ENCODE data around the gene RAB36.
A peak's percentile ranks its signal among the peaks of the same experiment; 100 is the strongest.
"Not testable (repeated sequence)": the region's sequence is repeated elsewhere in the genome, so short reads cannot be mapped to it uniquely, and the experiment has no call there.

RAB36 gene

DNA sequence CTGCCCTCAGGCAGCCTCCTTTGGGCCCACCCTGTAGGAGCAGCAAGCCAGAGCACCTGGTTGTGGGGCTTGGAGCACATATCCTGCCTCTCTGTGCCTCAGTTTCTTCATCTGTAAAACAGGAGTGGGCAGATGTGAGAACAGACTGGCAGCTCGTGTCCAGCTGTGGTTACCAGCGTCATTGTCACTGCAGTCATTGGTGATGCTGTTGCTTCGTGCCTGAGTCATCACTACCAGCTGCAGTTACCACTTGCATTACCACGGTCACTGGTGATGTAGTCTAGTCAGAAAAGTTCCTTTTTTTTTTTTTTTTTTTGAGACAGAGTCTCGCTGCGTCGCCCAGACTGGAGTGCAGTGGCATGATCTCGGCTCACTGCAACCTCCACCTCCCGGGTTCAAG lies 23.9 kb upstream of the RAB36 start:
- DNase-seq, result no peak

DNA sequence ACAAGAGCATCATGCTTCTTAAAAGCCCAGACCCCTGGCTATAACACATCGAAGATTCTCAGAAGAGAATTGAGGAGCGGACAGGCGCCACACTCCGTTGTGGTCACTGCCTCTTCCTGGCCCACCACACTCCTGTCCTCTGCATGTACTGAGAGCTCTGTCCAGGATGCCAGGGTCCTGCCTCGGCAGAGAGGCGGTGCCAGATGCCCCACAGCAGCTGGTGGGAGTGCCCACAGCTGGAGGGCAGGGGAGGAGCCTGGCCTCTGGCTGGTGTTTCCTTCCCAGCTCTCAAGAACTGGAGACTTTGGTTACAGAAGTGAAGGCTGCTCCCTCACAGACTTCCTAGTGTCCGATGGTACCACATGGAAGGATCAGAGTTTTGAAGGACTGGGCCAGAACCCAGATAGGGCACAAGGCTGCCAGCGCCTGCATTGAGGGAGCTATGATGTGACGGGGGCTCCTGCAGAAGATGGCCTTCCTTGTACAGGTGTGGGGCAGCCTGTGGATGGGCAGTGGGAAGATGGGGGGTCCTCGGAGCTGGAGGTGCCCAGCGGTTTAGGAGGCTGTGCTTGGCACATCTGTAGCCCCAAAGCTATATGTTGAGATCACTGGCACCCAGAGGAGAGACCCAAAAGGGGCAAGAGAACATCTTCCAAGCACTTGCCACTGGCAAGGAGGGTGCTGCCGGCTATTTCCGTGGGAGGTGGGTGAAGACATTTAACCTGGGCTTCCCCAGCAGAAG lies 22.9 kb upstream of the RAB36 start:
- no peak for DNase-seq

DNA sequence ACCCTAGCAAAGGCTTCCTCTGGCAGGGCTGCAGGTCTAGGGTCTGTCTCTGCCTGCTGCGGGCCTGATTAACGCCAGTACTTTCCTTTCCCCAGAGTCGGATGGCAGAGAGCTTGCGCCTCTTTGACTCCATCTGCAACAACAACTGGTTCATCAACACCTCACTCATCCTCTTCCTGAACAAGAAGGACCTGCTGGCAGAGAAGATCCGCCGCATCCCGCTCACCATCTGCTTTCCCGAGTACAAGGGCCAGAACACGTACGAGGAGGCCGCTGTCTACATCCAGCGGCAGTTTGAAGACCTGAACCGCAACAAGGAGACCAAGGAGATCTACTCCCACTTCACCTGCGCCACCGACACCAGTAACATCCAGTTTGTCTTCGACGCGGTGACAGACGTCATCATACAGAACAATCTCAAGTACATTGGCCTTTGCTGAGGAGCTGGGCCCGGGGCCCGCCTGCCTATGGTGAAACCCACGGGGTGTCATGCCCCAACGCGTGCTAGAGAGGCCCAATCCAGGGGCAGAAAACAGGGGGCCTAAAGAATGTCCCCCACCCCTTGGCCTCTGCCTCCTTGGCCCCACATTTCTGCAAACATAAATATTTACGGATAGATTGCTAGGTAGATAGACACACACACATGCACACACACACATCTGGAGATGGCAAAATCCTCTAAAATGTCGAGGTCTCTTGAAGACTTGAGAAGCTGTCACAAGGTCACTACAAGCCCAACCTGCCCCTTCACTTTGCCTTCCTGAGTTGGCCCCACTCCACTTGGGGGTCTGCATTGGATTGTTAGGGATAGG lies 22.1 kb upstream of the RAB36 start:
- DNase-seq, result no peak

DNA sequence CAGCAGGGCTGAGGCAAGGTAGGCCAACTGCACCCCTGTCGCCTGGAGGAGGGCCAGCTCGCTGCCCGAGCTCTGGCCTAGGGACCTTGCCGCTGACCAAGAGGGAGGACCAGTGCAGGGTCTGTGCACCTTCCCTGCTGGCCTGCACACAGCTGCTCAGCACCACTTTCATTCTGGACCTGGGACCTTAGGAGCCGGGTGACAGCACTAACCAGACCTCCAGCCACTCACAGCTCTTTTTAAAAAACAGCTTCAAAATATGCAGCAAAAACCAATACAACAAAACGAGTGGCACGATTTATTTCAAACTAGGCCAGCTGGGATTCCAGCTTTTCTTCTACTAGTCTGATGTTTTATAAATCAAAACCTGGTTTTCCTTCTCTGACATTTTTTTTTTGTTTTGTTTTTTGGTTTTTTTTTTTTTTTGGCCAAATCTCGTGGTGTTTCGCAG lies 21.4 kb upstream of the RAB36 start:
- no peak for DNase-seq

DNA sequence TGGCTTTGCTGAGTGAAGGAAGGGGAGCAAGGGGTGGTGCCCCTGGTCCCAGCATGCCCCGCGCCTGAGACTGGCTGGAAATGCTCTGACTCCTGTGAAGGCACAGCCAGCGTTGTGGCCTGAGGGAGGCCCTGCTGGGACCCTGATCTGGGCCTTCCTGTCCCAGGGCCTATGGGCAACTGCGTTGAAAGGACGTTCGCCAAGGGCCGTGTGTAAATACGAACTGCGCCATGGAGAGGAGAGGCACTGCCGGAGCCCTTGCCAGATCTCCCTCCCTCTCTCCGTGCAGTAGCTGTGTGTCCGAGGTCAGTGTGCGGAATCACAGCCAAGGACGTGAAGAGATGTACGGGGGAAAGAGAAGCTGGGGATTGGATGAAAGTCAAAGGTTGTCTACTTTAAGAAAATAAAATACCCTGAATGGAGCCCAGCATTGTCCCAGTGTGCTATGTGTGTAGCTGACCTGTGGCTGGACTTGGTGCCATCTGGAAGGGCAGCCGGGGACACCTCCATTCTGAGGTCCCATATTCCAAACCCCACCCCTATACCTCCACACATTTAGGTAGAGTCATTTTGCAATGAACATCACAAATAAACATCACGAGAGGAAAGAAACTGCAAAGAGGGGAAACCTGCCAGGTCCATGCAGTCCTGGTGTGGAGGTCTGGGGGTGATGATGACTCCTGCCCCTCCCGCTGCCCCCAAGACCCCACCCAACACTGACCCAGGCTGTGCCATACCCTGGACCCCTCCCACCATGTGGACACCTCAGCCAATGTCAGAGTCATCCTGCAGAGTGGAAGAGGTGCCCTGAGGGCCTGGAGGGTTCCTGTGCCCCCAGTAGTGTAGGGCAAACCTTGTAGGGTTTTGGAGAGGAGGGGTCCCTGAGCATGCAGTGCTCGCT lies 20.4 kb upstream of the RAB36 start:
- no peak for DNase-seq

DNA sequence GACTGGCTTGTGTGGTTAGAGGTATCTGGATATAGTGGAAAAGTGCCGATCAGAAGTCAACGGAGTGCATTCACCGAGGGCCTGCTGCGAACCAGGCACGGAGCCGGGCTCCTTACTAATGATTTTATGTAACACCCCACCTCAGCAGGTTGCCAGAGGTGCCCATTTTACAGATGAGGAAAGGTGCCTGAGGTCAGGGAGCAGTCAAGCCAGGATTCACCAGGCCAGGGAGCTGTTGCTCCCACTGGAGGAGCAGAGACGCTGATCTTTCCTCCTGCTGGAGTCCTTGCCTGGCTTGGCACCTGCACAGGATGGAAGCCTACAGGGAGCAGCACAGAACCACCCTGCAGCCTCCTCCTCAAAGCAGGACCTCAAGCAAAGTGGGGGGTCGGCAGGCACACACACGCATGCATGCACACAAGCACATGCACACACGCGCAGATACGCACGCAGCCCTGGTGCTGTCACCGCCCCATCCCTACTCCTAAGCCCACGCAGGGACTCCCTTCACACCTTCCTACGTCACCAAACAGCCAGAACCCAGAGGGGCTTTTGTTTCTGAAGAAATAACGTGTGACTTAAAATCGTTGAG lies 19.7 kb upstream of the RAB36 start:
- DNase-seq, result no peak

DNA sequence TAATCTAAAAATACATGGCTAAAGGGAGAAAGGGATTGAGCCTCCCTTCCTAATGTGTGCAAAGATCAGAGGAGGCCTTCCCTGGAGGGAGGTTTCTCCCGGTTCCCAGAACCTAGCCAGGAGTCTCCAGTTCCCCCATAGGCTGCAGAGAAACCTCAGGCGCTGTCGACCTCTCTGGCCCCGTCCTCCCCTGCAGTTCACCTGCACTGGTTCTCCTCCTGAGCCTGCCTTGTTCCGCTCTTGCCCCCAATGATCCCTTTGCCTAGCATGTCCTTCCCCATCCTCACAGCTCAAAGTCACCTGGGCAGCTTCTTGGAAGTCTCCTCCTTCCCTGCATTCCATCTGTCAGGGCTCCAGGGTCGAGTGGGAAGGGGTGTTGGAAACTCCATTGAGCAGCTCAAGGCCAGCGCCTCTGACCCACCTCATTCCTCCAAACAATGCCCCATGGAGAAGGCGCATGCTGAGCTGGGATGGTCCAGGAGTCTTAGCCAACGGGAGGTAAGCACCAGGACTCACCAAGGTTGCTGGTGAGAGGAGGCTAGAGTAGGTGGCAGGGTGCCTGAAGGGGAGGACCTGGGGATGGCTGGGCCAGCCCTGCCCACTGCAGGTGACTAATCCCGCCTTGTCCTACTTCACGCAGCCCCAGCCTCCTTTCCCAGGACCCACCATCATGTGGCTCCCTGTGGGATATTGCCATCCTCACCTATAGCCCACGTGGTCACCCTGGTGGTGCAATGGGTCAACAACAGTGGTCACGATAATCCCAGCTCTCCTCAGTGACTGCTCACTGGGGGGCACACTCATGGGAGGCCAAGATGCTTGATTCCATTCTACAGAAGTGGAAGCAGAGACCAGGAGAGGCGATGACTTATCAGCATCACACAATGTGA lies 18.9 kb upstream of the RAB36 start:
- no peak for DNase-seq

DNA sequence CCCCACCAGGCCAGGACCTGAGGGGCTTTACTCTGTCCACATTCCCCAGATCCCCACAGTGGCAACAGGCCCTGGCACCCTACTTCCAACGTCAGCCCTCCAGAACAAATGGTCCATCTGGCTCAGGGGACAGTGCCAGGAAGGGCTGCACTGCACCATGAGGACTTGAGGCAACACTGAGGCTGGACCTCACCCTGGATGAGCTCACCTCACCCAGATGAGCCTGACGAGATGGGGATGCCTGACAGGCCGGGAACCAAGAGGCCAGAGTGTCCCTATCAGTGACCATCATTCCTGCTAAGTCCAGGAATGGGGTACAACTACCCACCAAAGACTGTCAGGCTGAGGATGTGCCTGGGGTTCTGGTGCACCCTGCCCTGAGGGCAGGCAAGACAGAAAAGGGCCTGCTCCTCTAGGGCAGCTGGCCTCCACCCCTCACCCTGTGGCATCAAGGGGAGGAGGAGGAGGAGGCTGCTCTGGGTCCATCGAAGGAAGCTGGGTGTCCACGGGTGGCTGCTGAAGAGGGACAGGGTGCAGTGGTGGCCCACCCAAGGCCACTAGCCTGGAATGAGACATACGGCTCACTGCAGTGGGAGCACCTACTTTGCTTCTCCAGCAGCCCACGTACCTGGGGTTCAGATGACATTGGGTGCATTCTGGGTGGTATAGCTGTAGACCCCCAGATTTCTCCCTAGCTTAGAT lies 18.1 kb upstream of the RAB36 start:
- no peak for DNase-seq

DNA sequence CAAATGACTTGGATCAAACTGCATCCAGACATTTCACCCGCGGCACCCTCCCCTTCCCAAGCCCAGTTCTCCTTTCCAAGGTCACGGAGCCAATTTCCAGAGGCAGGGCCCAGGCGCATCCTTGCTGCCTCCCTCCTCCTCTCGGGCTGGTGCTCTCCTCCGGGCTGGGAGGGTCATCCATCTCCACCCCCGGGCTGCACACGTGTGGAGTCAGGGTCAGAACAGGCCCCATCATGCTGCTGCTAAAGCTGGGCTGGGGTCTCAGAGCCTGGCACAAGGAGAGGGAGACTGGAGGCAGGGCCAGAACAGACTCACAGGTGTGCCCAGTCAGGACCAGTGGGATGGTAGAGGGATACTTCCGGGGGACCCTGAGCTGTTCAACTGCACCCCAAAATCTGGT lies 17.5 kb upstream of the RAB36 start:
- no peak for DNase-seq

DNA sequence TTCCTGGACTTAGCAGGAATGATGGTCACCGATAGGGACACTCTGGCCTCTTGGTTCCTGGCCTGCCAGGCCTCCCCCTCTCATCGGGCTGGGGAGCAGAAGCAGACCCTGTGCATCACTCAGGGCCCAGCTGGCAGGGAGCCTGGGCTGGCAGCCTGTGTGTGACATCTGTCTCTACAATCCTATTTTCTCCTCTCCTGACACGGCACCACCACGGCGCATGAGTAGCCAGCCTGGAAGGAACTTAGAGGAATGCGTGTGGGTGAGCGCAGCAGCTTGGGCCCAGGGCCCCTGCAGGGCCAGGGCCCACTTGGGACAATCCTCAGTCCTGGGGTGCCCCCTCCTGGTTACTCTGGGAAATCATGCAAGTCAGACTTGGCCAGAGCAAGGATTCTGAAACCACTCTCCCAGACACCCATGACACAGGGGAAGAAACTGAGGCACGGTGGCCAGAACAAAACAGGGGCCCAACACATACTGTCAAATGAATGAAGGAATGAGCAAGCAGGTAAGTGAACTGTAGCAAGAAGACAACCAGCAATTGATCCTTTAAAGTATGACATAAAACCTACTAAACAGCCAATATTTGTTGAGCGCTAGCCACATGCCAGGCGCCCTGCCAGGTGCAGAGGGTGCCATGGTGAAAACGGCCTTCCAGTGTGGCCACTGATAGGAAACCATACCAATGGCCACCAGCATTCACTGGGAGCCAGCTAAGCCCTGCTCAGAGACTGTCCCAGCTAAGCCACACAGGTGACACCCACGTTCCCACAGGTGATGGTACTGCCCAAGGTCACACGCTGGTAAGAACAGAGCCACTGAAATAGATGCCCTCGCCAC lies 16.8 kb upstream of the RAB36 start:
- DNase-seq, result peak; percentile 69

DNA sequence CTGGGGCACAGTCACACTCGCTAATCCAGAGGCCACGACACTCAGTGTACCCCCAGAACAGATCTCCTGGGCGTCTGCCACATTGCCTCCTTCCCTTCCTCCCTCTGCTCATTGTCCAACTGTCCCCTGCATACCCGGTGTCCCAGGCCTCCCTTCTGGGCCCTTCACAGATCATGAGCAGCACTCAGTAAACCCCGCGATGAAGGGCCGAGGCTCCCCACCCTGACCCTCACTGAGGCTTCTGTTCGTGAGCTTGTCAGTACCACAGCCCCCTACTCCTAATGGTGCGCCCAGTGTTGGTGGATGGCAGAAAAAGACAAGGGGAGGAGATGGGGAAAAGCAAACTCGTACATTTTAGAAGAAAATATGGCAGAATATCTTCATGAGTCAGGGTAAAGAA lies 16.1 kb upstream of the RAB36 start:
- DNase-seq, result no peak

DNA sequence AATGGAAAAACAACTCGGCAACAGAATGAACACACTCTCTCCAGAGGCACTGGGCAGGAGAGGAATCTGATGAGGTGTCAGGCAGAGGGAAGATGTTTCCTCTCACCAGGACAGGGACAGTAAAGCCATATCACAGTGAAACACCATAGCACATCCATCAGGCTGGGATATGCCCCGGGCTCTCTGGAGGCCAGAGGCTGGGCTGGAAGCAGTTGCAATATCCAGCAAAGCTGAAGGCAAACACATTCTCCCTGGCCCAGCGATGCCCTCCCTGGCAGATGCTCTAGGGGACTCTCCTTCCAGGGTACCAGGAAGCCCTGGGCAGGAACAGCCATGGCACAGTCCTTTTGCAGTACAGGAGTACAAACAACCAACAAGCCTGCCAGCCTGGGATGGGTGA lies 14.6 kb upstream of the RAB36 start:
- DNase-seq, result no peak

DNA sequence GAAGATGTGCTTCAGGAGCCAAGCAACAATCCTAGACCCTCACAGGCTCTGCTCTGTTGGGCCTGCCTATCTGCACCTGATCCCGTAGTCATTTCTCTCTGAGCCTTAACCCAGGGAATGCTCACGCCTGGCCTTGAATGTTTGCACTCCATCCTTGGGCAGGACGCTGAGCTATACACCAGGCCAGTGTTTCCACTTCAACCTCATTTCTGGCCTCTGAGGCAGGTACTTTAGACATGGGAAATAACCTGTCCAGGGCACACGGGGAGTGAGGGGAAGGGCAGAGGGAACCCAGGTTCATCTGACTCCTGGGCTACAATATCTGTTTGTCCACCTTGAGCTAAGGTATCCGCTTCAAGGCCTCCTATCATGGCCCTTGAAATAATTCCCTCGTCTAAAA lies 13.3 kb upstream of the RAB36 start:
- DNase-seq, result no peak

DNA sequence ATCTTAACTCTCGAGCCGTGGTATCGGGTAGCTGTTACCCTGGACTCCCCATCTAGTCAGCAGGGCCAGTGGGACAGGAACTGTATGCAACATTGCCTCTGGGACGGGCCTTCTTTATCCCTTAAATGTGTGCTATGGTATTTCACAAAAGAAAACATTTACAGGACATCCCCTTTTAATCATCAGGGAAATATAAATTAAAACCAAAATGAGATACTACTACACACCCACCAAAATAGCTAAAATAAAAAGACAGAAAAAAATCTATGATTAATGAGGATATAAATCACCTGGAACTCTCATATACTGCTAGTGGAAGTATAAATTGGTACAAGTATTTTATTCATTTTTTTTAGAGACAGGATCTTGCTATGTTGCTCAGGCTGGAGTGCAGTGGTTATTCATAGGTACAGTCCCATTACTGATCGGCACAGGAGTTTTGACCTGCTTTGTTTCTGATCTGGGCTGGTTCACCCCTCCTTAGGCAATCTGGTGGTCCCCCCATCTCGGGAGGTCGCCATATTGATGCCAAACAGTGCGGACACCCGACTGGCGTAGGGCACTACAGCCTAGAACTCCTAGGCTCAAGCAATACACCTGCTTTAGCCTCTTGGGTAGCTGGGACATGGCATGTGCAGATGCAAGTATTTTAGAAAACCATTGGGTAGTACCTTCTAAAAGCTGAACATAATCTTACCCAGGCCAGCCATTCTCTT lies 12.7 kb upstream of the RAB36 start:
- DNase-seq, result no peak

DNA sequence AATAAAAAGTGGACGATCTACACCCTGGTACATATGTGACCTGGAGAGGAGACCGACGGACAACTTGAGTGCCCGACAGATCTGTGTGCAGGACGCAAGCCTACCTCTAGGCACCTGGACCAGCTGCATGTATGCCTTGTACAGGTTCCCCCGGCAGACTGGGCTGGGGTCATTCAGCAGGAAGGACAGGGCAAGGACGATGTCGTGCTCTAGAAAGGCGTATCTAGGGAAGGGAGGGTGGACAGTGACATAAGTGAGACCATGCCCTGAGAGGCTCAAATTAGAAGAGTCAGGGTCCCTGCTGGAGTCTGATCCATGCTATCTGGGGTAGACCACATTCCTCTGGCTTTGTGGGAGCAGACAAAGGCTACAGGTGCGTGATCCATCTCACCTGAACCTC lies 11.4 kb upstream of the RAB36 start:
- no peak for DNase-seq

DNA sequence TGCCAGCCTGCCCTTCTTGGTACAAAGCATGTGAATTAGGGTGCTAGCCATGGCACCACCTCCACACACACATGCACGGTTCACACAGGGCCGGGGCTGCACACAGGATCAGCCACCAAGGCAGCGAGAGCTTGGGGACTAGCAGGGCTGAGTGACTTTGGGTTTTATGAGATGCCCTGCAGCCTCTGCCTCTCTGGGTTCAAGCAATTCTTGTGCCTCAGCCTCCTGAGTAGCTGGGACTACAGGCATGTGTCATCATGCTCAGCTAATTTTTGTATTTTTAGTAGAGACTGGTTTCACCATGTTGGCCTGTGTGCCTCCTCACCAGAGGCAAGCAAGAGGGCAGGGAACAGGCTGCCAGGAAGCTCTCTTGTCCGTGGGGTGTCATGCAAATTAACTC lies 8.3 kb upstream of the RAB36 start:
- not testable (repeated sequence) for DNase-seq

DNA sequence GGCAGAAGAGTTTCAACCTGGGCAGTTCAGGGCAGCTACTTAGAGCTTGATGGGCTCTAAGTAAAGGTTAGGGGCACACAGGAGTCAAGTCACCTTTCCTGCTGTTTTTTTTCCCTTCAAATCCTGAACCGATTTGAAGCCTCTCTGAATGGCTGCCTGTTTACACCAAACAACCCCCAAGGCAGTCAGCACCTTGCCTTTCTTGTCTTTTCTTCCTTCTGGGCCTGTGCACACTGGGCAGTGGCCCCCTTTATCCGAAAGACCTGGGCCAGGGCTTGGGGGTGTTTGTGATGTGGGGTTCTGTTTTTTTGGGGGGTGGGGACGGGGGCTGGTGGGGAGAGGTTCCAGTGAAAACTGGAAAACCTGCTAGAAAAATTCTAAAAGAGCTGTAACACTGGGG lies 7.8 kb upstream of the RAB36 start:
- no peak for DNase-seq

DNA sequence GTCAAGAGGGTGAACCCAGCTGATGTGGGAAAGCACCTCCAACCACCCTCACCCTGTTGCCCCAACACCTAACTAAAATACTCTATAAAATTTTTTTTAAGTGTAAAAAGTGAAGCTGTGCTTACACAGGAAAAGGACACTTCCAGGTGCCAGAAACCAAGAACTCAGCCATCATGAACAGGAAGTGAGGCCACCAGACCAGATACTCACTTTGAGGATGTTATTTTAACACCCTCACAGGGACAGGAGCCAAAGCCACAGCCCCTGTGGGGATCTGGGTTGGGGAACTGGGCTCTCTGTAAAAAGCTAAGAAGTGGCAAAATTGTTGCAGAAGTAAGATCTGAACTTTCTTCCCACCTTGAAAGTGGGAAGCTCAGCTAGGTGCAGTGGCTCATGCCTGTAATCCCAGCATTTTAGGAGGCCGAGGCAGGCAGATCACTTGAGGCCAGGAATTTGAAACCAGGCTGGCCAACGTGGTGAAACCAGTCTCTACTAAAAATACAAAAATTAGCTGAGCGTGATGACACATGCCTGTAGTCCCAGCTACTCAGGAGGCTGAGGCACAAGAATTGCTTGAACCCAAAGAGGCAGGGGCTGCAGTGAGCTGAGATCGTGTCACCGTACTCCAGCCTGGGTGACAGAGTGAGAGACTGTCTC lies 7.2 kb upstream of the RAB36 start:
- DNase-seq, result peak; percentile 80

All from CD4-positive, alpha-beta T cell treated with Interleukin-15 for 1 hour (primary cell).